Large intestine (tissue), 3 donors: ENCODE measurements around the gene MANF. TPM values are rescaled to one million over a fixed set of nuclear protein-coding genes. Genes with fewer than 3 reads are reported as not detected.

Experiments
- DNase-seq, 2 donors: peaks; one replicate each; pipeline versions ENCODE4 v3.0.0 to v3.0.0-alpha.2; 2013
- H3K27ac ChIP-seq: one replicate; pipeline ENCODE4 v1.5.1; 2013; ENCODE audit warnings: low read length
- H3K27me3 ChIP-seq: 2 replicates; pipeline ENCODE4 v1.6.1; 2013; ENCODE audit warnings: low read length; ENCODE audit not compliant: control insufficient read depth, insufficient read depth
- H3K36me3 ChIP-seq: 2 replicates; pipeline ENCODE4 v1.6.1; 2013; ENCODE audit warnings: low read length; ENCODE audit not compliant: control insufficient read depth, insufficient read depth
- H3K4me1 ChIP-seq: one replicate; pipeline ENCODE4 v1.6.1; 2013; ENCODE audit warnings: low read length; ENCODE audit not compliant: control insufficient read depth, insufficient read depth
- H3K4me3 ChIP-seq: one replicate; pipeline ENCODE4 v1.5.1; 2013; ENCODE audit warnings: low read length
- H3K9me3 ChIP-seq: one replicate; pipeline ENCODE4 v1.6.1; 2013; ENCODE audit warnings: mild to moderate bottlenecking, low read depth, low read length, moderate library complexity; ENCODE audit not compliant: control insufficient read depth
- WGBS: methylation state at CpG from one replicate; pipeline ENCODE4 v1.1.5; 2013; ENCODE audit warnings: low lambda C conversion rate; ENCODE audit not compliant: insufficient coverage; 5-methylcytosine and 5-hydroxymethylcytosine counted together
- polyA plus RNA-seq: library from polyadenylated mRNA; unstranded; fragments of 120-200 nt; gene quantifications from one replicate; pipeline ENCODE4 v1.2.1, GENCODE V29; 2013

The MANF gene
- polyA plus RNA-seq, 1 donor: 87.7 TPM

DNA sequence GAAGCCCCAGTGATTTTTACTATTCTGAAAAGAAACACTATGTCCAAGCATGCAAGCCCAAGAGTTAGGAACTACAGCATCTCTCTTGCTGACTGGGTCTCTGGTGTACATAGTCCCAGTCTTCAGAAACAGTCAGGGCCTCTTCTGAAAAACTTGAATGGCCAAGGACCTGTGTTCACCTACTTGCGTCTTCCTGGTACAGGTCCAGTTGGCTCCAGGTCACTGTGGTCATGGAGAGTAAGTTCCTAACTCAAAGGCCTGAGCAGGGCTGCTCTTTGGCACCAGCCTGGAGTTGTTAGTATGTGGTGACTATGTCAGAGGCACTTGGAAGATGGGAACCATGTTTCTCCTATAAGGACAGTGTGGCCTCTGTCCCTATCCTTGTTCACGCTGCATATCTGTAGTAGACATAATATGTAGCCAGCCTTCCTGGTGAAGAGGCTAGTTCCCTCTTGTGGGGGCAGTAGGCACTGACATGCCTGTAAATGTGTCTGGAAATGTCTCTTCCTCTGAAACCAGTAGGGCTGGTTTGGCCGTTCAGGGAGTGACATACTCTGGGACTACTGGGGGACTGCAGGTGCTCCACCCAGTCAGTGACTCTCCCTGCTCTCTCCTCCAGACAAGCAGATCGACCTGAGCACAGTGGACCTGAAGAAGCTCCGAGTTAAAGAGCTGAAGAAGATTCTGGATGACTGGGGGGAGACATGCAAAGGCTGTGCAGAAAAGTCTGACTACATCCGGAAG is 3.4 kb downstream of the MANF start:
- Histone ChIP-seq H3K27ac (peak overlapping the region; percentile 57), H3K9me3 (peaks cover 14% of the 10 kb centered on the region), H3K4me1 (peaks cover 53% of the 10 kb centered on the region), H3K36me3 (peaks cover 49% of the 10 kb centered on the region), H3K4me3 (no peak overlapping the region), H3K27me3 (no peaks in the 10 kb centered on the region)
- DNase-seq: peak; percentile 68 to 84
- 83% methylated on average over 1 of the region's 6 CpGs for WGBS

DNA sequence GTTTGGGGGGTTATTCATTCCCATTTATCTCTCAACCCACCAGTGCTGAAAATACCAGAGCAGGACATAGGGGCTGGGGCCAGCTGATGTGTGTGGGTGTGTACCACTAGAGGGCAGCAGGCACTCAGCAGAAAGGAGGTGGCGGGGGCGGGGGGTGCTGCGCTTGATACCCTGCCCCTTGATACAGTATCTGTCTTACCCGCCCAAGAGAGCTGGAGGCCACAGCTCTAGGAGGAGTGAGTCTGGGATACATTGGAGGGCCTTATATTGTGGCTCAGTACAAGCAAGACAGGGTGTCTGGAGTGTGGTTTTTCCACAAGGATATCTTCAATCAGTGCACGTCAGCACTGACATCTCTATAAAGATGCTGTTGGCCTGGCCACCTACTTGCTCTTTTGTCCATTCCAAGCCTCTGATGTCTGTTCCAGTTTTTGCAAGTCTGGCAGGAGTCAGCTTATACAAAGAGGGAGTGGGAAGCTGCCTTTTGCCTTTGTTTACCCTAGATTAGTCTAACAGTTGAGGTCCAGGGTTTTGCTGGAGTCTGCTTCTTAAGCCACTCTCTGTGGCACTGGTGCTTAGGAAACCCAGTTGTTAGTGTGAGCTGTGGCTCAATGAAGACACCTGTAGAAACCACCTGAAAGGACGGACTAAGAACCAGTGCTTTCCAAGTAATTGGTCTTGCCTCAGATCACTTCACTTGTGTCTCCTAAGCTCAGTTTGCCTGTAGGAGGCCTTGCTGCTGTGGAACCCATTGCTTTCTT is 4.5 kb downstream of the MANF start:
- Histone ChIP-seq H3K27me3 (no peaks in the 10 kb centered on the region), H3K27ac (no peak overlapping the region), H3K4me3 (no peak overlapping the region), H3K36me3 (peaks cover 60% of the 10 kb centered on the region), H3K9me3 (peaks cover 18% of the 10 kb centered on the region), H3K4me1 (peaks cover 49% of the 10 kb centered on the region)
- no peak for DNase-seq
- WGBS: no CpG with 5 or more reads among the region's 6 CpGs

DNA sequence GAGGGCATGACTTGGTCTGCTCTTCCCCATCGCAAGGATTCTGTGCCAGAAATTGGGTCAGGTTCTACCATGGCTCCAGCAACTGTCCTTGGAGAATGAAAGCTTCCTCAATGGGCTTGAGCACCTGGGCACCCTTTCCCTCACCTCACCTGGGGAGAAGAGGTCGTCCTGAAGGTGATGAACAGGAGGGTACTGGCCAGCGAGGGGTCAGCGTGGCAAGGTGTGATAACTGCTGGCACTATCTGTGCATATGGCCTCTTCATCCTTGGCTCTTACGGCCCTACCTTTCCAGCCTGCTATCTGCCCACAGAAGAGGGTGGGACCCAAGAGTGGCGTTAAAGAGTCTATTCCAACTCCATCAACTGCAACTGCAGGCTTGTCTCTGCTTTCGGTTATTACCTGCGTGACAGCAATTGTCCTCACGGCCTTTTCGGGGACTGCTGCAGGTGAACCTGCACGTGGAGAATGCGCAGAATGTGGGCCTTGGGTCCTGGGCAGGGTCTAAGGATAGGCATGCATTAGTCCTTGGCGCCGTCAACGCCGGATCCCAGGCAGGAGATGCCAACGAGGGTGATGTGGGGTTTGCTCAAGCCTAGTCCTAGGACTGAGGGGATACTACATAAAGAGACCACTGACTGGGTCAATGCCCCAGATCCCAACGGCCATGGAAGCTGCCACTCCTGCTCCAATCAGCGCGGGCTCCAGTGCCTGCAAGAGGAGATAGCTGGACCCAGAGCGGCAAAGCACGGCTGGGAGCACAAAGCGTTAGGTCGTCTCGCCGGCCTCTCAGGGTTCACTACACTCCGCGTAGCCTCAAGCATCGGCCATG is 5.4 kb downstream of the MANF start:
- H3K36me3 ChIP-seq: peaks cover 68% of the 10 kb centered on the region
- H3K27ac ChIP-seq: peak overlapping the region; percentile 50
- H3K9me3 ChIP-seq: peaks cover 18% of the 10 kb centered on the region
- peaks cover 49% of the 10 kb centered on the region for H3K4me1 ChIP-seq
- H3K27me3 ChIP-seq: no peaks in the 10 kb centered on the region
- H3K4me3 ChIP-seq: peak overlapping the region; percentile 40
- no peak for DNase-seq
- no CpG with 5 or more reads among the region's 29 CpGs for WGBS

DNA sequence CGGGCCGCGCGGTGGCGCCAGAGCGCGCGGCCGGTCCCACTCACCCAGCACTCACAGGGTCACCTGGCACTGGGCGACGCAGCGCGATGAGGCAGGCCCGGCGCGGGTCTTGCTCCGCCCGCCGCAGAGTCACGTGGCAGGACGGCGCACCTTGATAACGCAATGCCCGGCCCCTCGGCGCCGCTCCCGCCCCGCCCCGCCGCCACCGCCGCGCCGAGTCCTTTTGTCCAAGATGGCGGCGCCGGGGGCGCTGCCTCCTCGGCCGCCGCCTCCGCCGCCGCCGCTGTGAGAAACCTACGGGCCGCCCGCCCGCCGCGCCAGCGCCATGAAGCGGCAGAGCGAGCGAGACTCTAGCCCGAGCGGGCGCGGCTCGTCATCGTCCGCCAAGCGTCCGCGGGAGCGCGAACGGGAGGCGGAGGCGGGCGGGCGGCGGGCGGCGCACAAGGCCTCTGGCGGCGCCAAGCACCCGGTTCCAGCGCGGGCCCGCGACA is 6.0 kb downstream of the MANF start, which contains the start of gene RBM15B:
Gene RBM15B (plus strand): TSS at position 211 of the 491 bp plus-strand sequence. CDS start 115 bp downstream, at position 326.
- DNase-seq: peak; percentile 98
- Histone ChIP-seq H3K4me3 (peak within 1 kb of the TSS; percentile 58), H3K36me3 (peaks cover 75% of the 10 kb centered on the region), H3K27ac (peak within 1 kb of the TSS; percentile 60), H3K4me1 (peaks cover 49% of the 10 kb centered on the region), H3K9me3 (peaks cover 18% of the 10 kb centered on the region), H3K27me3 (no peaks in the 10 kb centered on the region)
- WGBS: no CpG with 5 or more reads among the region's 83 CpGs

DNA sequence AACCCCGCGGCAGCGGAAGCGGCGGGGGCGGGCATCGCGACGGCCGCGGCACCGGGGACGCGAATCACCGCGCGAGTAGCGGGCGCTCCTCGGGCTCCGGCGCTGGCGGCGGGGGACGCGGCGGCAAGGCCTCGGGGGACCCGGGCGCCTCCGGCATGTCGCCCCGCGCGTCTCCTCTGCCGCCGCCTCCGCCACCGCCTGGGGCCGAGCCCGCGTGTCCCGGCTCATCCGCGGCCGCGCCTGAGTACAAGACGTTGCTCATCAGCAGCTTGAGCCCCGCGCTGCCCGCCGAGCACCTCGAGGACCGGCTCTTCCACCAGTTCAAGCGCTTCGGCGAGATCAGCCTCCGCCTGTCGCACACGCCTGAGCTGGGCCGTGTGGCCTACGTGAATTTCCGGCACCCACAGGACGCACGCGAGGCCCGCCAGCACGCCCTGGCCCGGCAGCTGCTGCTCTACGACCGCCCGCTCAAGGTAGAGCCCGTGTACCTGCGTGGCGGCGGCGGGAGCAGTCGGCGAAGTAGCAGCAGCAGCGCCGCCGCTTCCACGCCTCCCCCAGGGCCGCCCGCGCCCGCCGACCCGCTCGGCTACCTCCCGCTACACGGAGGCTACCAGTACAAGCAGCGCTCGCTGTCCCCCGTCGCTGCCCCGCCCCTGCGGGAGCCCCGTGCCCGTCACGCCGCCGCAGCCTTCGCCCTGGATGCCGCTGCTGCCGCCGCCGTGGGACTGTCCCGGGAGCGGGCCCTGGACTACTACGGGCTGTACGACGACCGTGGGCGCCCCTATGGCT is 6.7 kb downstream of the MANF start:
- no peaks in the 10 kb centered on the region for H3K27me3 ChIP-seq
- H3K9me3 ChIP-seq: peaks cover 18% of the 10 kb centered on the region
- H3K27ac ChIP-seq: peak overlapping the region; percentile 60
- peak in 1 of 2 donors; percentile 73 for DNase-seq
- no CpG with 5 or more reads among the region's 115 CpGs for WGBS
- H3K36me3 ChIP-seq: peaks cover 78% of the 10 kb centered on the region
- H3K4me1 ChIP-seq: peaks cover 44% of the 10 kb centered on the region
- peak overlapping the region; percentile 58 for H3K4me3 ChIP-seq

DNA sequence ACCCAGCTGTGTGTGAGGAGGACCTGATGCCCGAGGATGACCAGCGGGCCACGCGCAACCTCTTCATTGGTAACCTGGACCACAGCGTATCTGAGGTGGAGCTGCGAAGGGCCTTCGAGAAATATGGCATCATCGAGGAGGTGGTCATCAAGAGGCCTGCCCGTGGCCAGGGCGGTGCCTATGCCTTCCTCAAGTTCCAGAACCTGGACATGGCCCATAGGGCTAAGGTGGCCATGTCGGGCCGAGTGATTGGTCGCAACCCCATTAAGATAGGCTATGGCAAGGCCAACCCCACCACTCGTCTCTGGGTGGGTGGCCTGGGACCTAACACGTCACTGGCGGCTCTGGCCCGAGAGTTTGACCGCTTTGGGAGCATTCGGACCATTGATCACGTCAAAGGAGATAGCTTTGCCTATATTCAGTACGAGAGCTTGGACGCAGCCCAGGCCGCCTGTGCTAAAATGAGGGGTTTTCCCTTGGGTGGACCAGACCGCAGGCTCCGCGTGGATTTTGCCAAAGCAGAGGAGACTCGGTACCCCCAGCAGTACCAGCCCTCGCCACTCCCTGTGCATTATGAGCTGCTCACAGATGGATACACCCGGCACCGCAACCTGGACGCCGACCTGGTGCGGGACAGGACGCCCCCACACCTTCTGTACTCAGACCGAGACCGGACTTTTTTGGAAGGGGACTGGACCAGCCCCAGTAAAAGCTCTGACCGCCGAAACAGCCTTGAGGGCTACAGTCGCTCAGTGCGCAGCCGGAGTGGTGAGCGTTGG is 7.5 kb downstream of the MANF start:
- H3K27ac ChIP-seq: no peak overlapping the region
- peaks cover 78% of the 10 kb centered on the region for H3K36me3 ChIP-seq
- H3K4me3 ChIP-seq: peak overlapping the region; percentile 58
- H3K9me3 ChIP-seq: peaks cover 18% of the 10 kb centered on the region
- no peaks in the 10 kb centered on the region for H3K27me3 ChIP-seq
- H3K4me1 ChIP-seq: peaks cover 38% of the 10 kb centered on the region
- no CpG with 5 or more reads among the region's 42 CpGs for WGBS
- no peak for DNase-seq

DNA sequence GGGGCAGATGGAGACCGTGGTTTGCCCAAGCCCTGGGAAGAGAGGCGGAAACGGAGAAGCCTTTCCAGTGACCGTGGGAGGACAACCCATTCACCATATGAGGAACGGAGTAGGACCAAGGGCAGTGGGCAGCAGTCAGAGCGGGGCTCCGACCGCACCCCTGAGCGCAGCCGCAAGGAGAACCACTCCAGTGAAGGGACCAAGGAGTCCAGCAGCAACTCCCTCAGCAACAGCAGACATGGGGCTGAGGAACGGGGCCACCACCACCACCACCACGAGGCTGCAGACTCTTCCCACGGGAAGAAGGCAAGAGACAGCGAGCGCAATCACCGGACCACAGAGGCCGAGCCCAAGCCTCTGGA is 8.0 kb downstream of the MANF start:
- Histone ChIP-seq H3K4me1 (peaks cover 32% of the 10 kb centered on the region), H3K36me3 (peaks cover 76% of the 10 kb centered on the region), H3K27ac (no peak overlapping the region), H3K4me3 (no peak overlapping the region), H3K27me3 (no peaks in the 10 kb centered on the region), H3K9me3 (peaks cover 18% of the 10 kb centered on the region)
- DNase-seq: no peak
- WGBS: no CpG with 5 or more reads among the region's 17 CpGs

DNA sequence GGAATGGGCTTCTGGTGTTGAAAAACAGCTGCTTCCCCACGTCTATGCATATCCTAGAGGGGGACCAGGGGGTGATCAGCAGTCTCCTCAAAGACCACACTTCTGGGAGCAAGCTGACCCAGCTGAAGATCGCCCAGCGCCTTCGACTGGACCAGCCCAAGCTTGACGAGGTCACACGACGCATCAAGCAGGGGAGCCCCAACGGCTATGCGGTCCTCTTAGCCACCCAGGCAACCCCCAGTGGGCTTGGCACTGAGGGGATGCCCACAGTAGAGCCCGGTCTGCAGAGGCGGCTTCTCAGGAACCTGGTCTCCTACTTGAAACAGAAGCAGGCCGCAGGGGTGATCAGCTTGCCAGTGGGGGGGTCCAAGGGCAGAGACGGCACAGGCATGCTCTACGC is 8.5 kb downstream of the MANF start:
- no peak for DNase-seq
- peaks cover 28% of the 10 kb centered on the region for H3K4me1 ChIP-seq
- H3K27ac ChIP-seq: no peak overlapping the region
- WGBS: no CpG with 5 or more reads among the region's 14 CpGs
- peaks cover 74% of the 10 kb centered on the region for H3K36me3 ChIP-seq
- H3K27me3 ChIP-seq: no peaks in the 10 kb centered on the region
- no peak overlapping the region for H3K4me3 ChIP-seq
- H3K9me3 ChIP-seq: peaks cover 18% of the 10 kb centered on the region

DNA sequence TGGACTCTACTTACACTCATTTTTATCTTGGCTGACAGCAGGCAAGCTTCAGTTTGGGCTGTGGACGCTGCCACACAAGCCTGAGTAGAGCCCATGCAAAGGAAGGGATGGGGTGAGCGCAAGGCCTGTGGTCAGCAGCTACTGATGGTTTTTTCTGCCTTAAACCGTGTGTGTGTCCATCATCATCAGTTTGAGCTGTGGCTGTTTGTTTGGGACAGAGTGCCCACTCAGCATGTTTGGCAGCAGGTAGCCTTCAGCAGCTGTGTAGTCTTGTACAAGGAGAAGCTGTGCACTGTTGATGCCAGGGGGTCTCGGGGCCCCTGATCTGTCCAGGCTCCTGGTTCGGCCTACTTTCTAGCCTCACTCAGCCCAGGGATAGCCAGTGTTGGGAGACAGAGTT is 9.4 kb downstream of the MANF start:
- H3K27ac ChIP-seq: no peak overlapping the region
- H3K4me1 ChIP-seq: peaks cover 21% of the 10 kb centered on the region
- peaks cover 74% of the 10 kb centered on the region for H3K36me3 ChIP-seq
- DNase-seq: no peak
- H3K27me3 ChIP-seq: no peaks in the 10 kb centered on the region
- WGBS: no CpG with 5 or more reads among the region's 5 CpGs
- peaks cover 18% of the 10 kb centered on the region for H3K9me3 ChIP-seq
- H3K4me3 ChIP-seq: no peak overlapping the region
